CD4-positive, alpha-beta T cell (primary cell): Measurements from ENCODE around the gene NFIA. TPM values are rescaled to one million over a fixed set of nuclear protein-coding genes. Genes with fewer than 3 reads are reported as not detected.

Experiments used
- ATAC-seq: fragments of 200-7000 bp; cut with Tn5 transposase; one replicate; pipeline ENCODE4 v1.10.0; 2022; ENCODE audit warnings: mild to moderate bottlenecking; ENCODE audit not compliant: poor library complexity
- CTCF ChIA-PET: fragments of 350-600 bp; sonication (Branson Sonifier 250); formaldehyde crosslinking; loops from one replicate; lab custom pipeline; 2021; ENCODE audit warnings: antibody characterized with exemption, inconsistent platforms; lab: Charles Lee
- POLR2A ChIA-PET: fragments of 350-600 bp; sonication (Branson Sonifier 250); formaldehyde crosslinking; loops from one replicate; lab custom pipeline; 2021; ENCODE audit warnings: antibody characterized with exemption, inconsistent platforms; lab: Charles Lee
- DNase-seq, 14 experiments: peaks; one replicate each; pipeline ENCODE4 v3.0.0-alpha.2; 2013 to 2020; ENCODE audit warnings: mixed read lengths in 2 of 14
- H3K27ac ChIP-seq, 2 donors: one replicate each; pipeline versions ENCODE4 v1.5.1 to v1.7.0; 2013; ENCODE audit warnings: low read length in 2 of 2, low read depth in 1 of 2, mild to moderate bottlenecking in 1 of 2
- H3K27me3 ChIP-seq, 2 experiments: 1 replicate in 1 of 2; 2 replicates in 1 of 2; pipeline versions ENCODE4 v1.6.1 to v1.7.0; 2013; ENCODE audit warnings: low read length in 2 of 2, control low read depth in 1 of 2, mild to moderate bottlenecking in 1 of 2, moderate library complexity in 1 of 2; ENCODE audit not compliant: insufficient read depth in 2 of 2, control insufficient read depth in 1 of 2
- H3K36me3 ChIP-seq: one replicate; pipeline ENCODE4 v1.6.1; 2013; ENCODE audit warnings: low read length, control low read depth; ENCODE audit not compliant: insufficient read depth
- H3K4me1 ChIP-seq: one replicate; pipeline ENCODE4 v1.6.1; 2013; ENCODE audit warnings: low read length, control low read depth; ENCODE audit not compliant: insufficient read depth
- H3K4me3 ChIP-seq: one replicate; pipeline ENCODE4 v1.5.1; 2013; ENCODE audit warnings: mild to moderate bottlenecking, low read length, moderate library complexity
- H3K9me3 ChIP-seq, 2 experiments: 1 replicate in 1 of 2; 2 replicates in 1 of 2; pipeline versions ENCODE4 v1.6.1 to v1.7.0; 2013; ENCODE audit warnings: low read length in 2 of 2, mild to moderate bottlenecking in 2 of 2, control low read depth in 1 of 2, moderate library complexity in 1 of 2; ENCODE audit not compliant: control insufficient read depth in 1 of 2, insufficient read depth in 1 of 2
- H3K27ac Mint-ChIP-seq: one replicate; pipeline ENCODE4 v1.8.0; 2020; ENCODE audit warnings: mixed read lengths
- H3K27me3 Mint-ChIP-seq: one replicate; pipeline ENCODE4 v1.8.0; 2021; ENCODE audit warnings: mixed read lengths
- H3K36me3 Mint-ChIP-seq: one replicate; pipeline ENCODE4 v1.8.0; 2021; ENCODE audit warnings: low read depth, mixed read lengths
- H3K4me1 Mint-ChIP-seq: one replicate; pipeline ENCODE4 v1.8.0; 2021; ENCODE audit warnings: low read depth, mixed read lengths
- H3K4me3 Mint-ChIP-seq: one replicate; pipeline ENCODE4 v1.8.0; 2020; ENCODE audit warnings: mild to moderate bottlenecking, mixed read lengths
- H3K9me3 Mint-ChIP-seq: one replicate; pipeline ENCODE4 v1.8.0; 2020; ENCODE audit warnings: mixed read lengths
- CTCF ChIP-seq: fragments of 200-600 bp; IDR thresholded peaks from one replicate; pipeline ENCODE4 v1.8.0; 2022; ENCODE audit warnings: antibody characterized with exemption, mild to moderate bottlenecking
- intact Hi-C, 2 experiments: fragments of 100-400 bp; cut with DNase I in 1 of 2; cut with micrococcal nuclease in 1 of 2; formaldehyde crosslinking; loops; one replicate each; pipeline versions ENCODE4 v1.15.1 to v1.9.0; 2023 to 2025; cut with DNase I, micrococcal nuclease
- total RNA-seq, 174 experiments: library from RNA in 2 of 174; stranded (reverse) in 2 of 174; gene quantifications; one replicate each; pipeline ENCODE4 v1.2.3 and lab custom pipeline; 2021 to 2026

Gene NFIA
- total RNA-seq, 2 experiments from 2014 or later, result 4.8 to 5.9 TPM

DNA sequence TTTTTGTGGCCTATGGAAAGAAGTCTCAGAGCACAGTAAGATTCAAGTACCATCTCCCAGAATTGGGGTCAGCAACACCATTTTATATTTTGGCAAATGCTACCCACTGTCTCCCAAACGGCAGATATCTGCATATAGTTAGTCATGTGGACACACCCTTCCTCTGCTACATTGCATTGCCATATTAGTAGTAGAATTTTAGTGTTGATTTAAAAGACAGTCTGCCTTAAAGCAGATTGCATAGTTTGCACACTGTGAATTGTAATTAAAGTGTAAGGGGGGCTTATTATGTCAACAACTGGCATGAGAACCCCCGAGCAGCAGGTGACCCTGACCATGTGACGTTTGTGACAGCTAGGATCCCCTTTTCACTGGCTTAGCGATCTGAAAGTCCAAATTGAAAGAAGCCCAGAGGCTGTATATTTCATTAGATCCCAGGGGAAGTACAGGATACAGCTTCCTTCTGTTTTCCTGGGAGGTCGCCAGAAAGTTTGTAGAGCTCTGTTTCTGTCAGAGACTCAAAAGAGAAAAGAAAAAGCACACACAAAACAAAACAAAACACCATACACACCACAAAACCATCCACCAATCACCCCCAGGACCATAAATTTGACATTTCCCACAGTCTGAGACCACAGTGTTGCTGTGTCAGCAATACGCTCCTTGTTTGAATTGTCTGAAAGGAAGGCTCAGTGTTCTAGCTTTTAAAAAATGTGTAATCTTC is 172.4 kb downstream of the NFIA start:
- H3K27me3 ChIP-seq, result no peaks in the 10 kb centered on the region
- H3K36me3 Mint-ChIP-seq, result no peaks in the 10 kb centered on the region
- H3K27ac ChIP-seq, result no peak overlapping the region
- POLR2A ChIA-PET, result no interaction called here
- intact Hi-C loops, result no loop called here
- DNase-seq (peak in 2 of 14 experiments; percentile 4 to 32), ATAC-seq (no peak)
- peak overlapping the region; percentile 32 for H3K4me3 Mint-ChIP-seq
- no peak overlapping the region for H3K4me3 ChIP-seq
- no peak overlapping the region for H3K27ac Mint-ChIP-seq
- CTCF ChIA-PET, result interaction anchor here (2.2 kb wide), 1 partner anchor 12 kb away, joined by 4 read pairs; no protein-coding TSS in a partner anchor
- H3K27me3 Mint-ChIP-seq, result no peaks in the 10 kb centered on the region
- no peak for TF ChIP-seq CTCF
- H3K4me1 Mint-ChIP-seq, result peaks cover 23% of the 10 kb centered on the region
- H3K9me3 Mint-ChIP-seq, result no peaks in the 10 kb centered on the region
- H3K4me1 ChIP-seq, result peaks cover 4% of the 10 kb centered on the region
- no peaks in the 10 kb centered on the region for H3K9me3 ChIP-seq
- no peaks in the 10 kb centered on the region for H3K36me3 ChIP-seq

- Histone ChIP-seq H3K4me3 (no peak overlapping the region), H3K36me3 (no peaks in the 10 kb centered on the region), H3K9me3 (no peaks in the 10 kb centered on the region), H3K27me3 (no peaks in the 10 kb centered on the region), H3K4me1 (peaks cover 4% of the 10 kb centered on the region), H3K27ac (no peak overlapping the region)
- no peaks in the 10 kb centered on the region for H3K27me3 Mint-ChIP-seq
- H3K9me3 Mint-ChIP-seq, result no peaks in the 10 kb centered on the region
- TF ChIP-seq CTCF, result no peak
- intact Hi-C loops, result no loop called here
- DNase-seq (peak in 1 of 14 experiments; percentile 5), ATAC-seq (no peak)
- no peaks in the 10 kb centered on the region for H3K36me3 Mint-ChIP-seq
- ChIA-PET CTCF (interaction anchor here (2.2 kb wide), 1 partner anchor 11 kb away, joined by 4 read pairs; no protein-coding TSS in a partner anchor), POLR2A (no interaction called here)
- H3K4me3 Mint-ChIP-seq, result no peak overlapping the region
- no peak overlapping the region for H3K27ac Mint-ChIP-seq
- peaks cover 23% of the 10 kb centered on the region for H3K4me1 Mint-ChIP-seq
These were observed 173.0 kb downstream of the NFIA start for GRCh38 chr1:61255358-61255703.

GRCh38 chr1:61259379-61260148 is 177.2 kb downstream of the NFIA start:
- intact Hi-C loops, result no loop called here
- Mint-ChIP-seq H3K4me3 (no peak overlapping the region), H3K27ac (no peak overlapping the region), H3K27me3 (no peaks in the 10 kb centered on the region), H3K4me1 (peaks cover 9% of the 10 kb centered on the region), H3K9me3 (no peaks in the 10 kb centered on the region), H3K36me3 (no peaks in the 10 kb centered on the region)
- DNase-seq (no peak), ATAC-seq (no peak)
- Histone ChIP-seq H3K4me1 (peaks cover 3% of the 10 kb centered on the region), H3K27ac (no peak overlapping the region), H3K4me3 (no peak overlapping the region), H3K9me3 (no peaks in the 10 kb centered on the region), H3K36me3 (no peaks in the 10 kb centered on the region), H3K27me3 (no peaks in the 10 kb centered on the region)
- TF ChIP-seq CTCF, result no peak
- POLR2A ChIA-PET, result no interaction called here
- CTCF ChIA-PET, result no interaction called here
